GM04503 (cell line): ENCODE measurements around the gene FLNB.

Experiments
- DNase-seq: peaks from one replicate; pipeline ENCODE4 v3.0.0-alpha.2; 2012; ENCODE audit warnings: low read depth

Gene FLNB

DNA sequence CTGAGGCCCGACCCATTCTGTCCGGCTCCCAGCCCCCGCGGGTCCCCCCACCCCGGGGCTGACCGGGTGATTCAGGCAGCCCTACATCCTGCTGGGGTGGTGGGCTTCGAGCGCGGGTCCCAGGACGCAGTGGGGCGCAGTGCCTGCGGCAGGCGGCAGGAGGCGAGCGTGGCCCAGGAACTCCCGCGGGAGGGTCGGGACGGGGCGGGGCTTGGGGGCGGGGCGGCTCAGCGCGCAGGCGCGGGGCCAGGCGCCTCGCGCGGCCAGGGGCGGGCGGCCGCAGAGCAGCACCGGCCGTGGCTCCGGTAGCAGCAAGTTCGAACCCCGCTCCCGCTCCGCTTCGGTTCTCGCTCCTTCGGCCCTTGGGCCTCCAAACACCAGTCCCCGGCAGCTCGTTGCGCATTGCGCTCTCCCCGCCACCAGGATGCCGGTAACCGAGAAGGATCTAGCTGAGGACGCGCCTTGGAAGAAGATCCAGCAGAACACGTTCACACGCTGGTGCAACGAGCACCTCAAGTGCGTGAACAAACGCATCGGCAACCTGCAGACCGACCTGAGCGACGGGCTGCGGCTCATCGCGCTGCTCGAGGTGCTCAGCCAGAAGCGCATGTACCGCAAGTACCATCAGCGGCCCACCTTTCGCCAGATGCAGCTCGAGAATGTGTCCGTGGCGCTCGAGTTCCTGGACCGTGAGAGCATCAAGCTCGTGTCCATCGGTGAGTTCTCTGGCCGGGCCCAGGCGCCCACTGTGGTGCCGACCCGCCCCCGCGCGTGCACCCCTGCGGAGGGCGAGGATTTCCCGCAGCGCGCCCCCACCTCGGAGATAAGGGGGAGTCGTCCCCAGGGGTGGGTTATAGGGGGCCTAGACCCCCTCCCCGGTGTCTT lies at the start of gene FLNB:
FLNB (plus strand) TSS at position 282 of the 885 bp plus-strand sequence; CDS start at position 425, 143 bp downstream.
- no peak for DNase-seq

- DNase-seq, result no peak
These were observed 49.4 kb upstream of the FLNB start for GRCh38 chr3:57958642-57959422.

GRCh38 chr3:57959423-57960173 lies 48.6 kb upstream of the FLNB start:
- DNase-seq, result no peak

DNA sequence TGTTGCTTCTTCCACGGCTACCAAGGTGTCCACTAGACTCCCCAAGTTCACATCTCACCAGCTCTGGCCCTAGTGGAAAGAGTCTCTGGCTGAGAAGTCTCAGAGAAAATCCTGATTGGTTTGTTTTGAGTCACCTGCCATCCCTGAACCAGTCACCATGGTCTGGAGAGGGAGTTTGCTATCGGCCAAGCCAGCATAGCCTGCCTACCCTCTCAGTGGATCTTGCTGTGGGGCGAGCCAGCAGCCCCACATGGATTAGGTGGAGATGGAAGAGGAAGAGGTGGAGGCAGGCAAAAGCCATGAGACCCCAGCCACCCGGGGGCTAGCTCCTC lies 48.1 kb upstream of the FLNB start:
- DNase-seq, result no peak

- DNase-seq, result no peak
These were observed 46.9 kb upstream of the FLNB start for GRCh38 chr3:57961177-57961827.

DNA sequence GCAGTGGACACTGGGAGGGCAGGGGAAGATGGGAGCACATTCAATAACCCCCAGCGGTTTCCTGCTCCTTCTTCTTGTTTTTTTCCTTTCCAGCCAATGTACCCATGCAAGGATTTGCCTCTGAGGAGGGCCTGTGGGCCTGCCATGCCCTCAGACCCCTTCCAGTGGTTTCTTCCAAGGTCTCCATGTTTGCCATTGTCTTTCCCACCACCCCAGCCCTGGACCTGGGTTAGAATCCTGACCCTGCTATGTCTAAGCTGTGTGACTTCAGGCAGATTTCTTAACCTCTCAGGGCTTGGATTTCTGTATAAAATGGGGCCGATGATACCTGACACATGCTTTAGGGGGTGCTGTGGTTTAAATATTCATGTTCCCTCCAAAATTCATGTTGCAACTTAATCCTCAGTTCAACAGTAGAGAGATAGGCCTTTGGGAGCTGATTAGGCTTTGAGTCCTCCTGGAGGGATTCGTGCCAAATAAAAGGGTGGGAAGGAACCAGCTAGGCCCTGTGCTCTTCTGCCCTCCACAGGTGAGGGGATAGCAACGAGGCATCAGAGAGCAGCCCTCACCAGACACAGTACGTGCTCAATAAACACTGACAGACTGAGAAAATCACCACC lies 46.3 kb upstream of the FLNB start:
- no peak for DNase-seq

DNA sequence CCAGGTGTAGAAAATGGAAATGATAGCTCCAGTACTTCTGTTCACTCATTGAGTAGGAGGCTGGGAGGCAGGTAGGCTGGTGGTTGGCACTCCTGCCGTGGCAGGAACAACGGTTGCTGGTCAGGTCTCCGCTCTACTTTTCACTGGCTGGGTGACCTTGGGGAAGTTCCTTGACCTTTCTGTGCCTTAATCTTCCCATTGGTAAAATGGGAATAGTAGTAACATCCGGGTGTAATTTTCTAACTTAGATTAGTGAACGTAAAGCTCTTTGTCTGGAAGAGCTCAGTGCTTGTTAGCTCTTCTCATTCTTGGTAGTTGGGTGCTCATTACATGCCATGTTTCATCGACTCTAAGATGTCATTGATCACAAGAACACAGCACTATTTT lies 45.8 kb upstream of the FLNB start:
- DNase-seq, result no peak

GRCh38 chr3:57963811-57964346 lies 44.3 kb upstream of the FLNB start:
- DNase-seq, result no peak

- no peak for DNase-seq
These were observed 41.4 kb upstream of the FLNB start for GRCh38 chr3:57966829-57967228.

DNA sequence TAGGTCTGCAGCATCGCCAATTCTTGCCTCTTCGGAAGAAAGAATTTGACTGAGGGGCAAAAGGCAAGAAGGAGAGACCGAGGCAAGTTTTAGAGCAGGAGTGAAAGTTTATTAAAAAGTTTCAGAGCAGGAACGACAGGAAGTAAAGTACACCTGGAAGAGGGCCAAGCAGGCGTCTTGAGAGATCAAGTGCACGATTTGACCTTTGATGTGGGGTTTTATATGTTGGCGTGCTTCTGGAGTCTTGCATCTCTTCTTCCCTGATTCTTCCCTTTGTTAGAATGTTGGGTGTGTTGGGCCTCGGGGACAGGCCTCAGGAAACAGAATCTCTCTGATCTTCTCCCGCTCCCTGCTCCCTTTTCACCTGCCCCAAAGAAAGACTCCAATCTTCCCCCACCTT lies 40.6 kb upstream of the FLNB start:
- DNase-seq, result no peak

- no peak for DNase-seq
These were observed 39.7 kb upstream of the FLNB start for GRCh38 chr3:57968501-57968900.

DNA sequence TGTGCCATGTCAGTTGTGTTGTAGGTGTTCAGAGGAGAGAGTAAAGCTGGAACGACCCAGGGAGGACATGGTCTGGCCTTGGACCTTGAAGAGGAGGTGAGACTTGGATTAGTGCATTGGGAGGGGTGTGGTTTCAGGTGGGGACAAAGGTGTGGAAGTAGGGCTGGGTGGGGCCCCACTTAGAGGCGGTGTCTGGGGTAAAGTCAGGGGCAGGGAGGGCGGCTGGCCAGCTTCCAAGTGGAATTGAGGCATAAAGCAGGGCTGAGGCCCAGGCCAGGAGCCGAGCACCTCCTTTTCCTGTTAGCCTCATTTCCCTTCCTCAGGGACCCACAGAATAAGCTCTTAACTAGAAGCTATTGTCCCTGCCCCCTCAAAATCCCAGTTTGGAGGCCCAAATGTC lies 36.2 kb upstream of the FLNB start:
- no peak for DNase-seq

GRCh38 chr3:57972531-57973111 lies 35.6 kb upstream of the FLNB start:
- DNase-seq, result no peak

DNA sequence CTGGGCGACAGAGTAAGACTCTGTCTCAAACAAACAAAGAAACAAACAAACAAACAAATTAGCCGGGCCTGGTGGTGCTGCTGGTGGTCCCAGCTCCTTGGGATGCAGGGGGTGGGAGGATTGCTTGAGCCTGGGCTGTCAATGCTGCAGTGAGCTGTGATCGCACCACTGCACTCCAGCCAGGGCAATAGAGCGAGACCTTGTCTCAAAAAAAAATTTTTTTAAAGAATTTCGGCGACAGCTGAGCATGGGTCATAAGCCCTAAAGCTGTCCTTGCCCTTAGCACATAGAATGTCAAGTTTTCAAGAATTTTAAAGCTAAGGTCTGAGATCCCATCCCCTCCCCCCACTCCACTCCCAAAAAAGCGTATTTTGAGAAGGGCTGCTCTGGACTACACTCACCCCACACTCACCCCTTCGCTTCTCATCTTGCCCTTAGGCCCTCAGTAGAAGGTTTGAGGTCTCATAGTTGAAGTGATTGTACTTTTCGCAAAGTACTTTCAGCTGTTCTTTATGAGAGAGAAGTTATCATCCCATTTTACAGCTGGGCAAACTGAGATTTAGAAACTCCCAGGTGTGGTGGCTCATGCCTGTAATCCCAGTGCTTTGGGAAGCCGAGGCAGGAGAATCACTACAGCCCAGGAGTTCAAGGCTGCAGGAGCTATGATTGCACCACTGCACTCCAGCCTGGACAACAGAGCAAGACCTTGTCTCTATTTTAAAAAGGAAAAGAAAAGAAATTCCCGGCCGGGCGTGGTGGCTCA lies 34.3 kb upstream of the FLNB start:
- no peak for DNase-seq

DNA sequence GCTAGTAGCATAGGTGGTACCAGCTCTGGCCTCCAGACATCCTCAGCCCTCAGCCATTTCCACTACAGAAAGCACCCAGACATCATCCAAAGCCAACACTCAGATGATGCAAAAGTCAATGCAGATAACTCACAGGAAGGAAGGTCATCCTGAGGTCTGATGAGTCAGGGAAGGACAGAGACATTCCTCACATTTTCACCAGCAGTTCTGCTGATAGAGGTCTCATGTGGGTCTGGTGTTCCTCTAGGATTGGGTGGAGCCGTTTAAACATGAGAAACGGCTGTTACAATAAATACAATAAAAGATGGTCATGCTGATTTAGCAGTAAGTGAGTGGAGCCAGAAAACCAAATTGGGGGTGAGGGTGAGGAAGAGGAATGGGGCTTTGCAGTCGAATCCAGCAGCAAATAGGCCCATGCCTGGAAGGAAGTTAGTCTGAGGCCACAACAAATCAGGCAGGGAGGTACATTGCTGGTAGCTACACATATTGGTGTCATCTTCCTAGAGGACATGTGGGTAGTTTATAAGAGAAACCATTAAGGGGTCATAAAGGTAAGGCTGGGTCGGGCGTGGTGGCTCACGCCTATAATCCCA lies 33.3 kb upstream of the FLNB start:
- DNase-seq, result peak; percentile 97

- DNase-seq, result no peak
These were observed 30.4 kb upstream of the FLNB start for GRCh38 chr3:57977818-57978235.

DNA sequence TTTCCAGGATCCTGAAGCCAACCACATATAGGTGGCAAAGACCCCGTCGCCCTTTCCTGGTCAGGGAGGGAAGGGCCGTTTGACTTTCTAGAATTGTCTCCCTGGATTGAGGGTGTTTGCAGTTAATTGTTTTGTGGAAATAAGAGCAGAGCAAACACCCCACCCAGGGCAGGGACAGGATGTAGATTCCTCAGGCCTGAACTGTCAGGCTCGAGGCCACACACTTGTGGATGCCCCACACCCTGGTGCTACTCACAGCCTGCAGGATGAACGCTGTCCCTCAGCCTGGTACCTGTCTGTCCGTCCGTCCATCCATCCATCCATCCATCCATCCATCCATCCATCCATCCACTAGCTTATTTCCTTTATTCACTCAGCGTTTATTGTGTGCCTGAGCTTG lies 29.9 kb upstream of the FLNB start:
- no peak for DNase-seq

- no peak for DNase-seq
These were observed 27.8 kb upstream of the FLNB start for GRCh38 chr3:57980416-57980815.

DNA sequence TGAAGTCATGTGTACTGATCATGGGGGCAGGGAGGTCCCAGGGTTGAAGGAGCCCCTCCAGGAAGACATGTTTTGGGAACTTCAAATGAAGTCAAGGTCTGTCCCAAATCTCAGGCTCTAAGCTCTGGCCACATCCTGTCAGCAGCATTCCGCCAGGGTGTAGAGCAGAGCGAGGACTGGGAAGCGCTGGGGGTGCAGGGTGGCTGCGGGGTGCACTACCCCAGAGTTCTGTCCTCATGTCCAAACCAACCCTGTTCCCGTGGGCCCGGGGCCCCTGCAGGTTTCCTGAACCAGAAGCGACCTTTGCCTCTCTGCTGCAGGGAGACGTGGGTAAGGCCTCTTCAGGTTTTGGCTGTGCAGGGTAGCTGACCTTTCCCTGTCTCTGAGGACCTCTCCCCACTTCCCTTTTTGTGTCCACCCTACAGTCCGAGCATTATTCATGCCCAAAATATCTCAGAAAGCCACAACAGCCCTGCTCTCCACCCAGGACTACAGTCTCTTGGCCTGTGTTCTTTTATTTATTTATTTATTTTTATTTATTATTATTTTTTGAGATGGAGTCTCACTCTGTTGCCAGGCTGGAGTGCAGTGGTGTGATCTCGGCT lies 26.6 kb upstream of the FLNB start:
- no peak for DNase-seq
